ENCODE data around the gene ARHGEF17.

ARHGEF17 gene

GRCh38 chr11:73314117-73314961 is 6.3 kb downstream of the ARHGEF17 start:
- DNase-seq (ENCODE audit: low read depth in 3 of 3): no peak

- DNase-seq (ENCODE audit: low read depth in 3 of 3): no peak
Observed at GRCh38 chr11:73315293-73316020, 7.4 kb downstream of the ARHGEF17 start.

GRCh38 chr11:73316422-73316821 is 8.3 kb downstream of the ARHGEF17 start:
- no peak for DNase-seq (ENCODE audit: low read depth in 3 of 3)

- DNase-seq (ENCODE audit: low read depth in 3 of 3): no peak
Observed at GRCh38 chr11:73317373-73317772, 9.3 kb downstream of the ARHGEF17 start.

GRCh38 chr11:73317803-73318202 is 9.7 kb downstream of the ARHGEF17 start:
- DNase-seq (ENCODE audit: low read depth in 3 of 3): no peak

GRCh38 chr11:73318501-73319011 is 10.5 kb downstream of the ARHGEF17 start:
- no peak for DNase-seq (ENCODE audit: low read depth in 3 of 3)

- DNase-seq (ENCODE audit: low read depth in 3 of 3): no peak
Observed at GRCh38 chr11:73320763-73321603, 12.9 kb downstream of the ARHGEF17 start.

GRCh38 chr11:73321604-73322381 is 13.7 kb downstream of the ARHGEF17 start:
- no peak for DNase-seq (ENCODE audit: low read depth in 3 of 3)

- DNase-seq (ENCODE audit: low read depth in 3 of 3): no peak
Observed at GRCh38 chr11:73322382-73323306, 14.6 kb downstream of the ARHGEF17 start.

- no peak for DNase-seq (ENCODE audit: low read depth in 3 of 3)
Observed at GRCh38 chr11:73323464-73323863, 15.4 kb downstream of the ARHGEF17 start.

- no peak for DNase-seq (ENCODE audit: low read depth in 3 of 3)
Observed at GRCh38 chr11:73324116-73324515, 16.0 kb downstream of the ARHGEF17 start.

- no peak for DNase-seq (ENCODE audit: low read depth in 3 of 3)
Observed at GRCh38 chr11:73324665-73325035, 16.6 kb downstream of the ARHGEF17 start.

- no peak for DNase-seq (ENCODE audit: low read depth in 3 of 3)
Observed at GRCh38 chr11:73325036-73325981, 17.2 kb downstream of the ARHGEF17 start.

GRCh38 chr11:73326929-73327811 is 19.1 kb downstream of the ARHGEF17 start:
- no peak for DNase-seq (ENCODE audit: low read depth in 3 of 3)

GRCh38 chr11:73327812-73328364 is 19.8 kb downstream of the ARHGEF17 start:
- no peak for DNase-seq (ENCODE audit: low read depth in 3 of 3)

- DNase-seq (ENCODE audit: low read depth in 3 of 3): no peak
Observed at GRCh38 chr11:73330569-73331093, 22.6 kb downstream of the ARHGEF17 start.

All from stimulated activated CD4-positive, alpha-beta T cell treated with anti-CD3 and anti-CD28 coated beads, TNF-alpha, amount 100 ng/mL, for 24 hours (primary cell).